ENCODE results near the gene VTI1A.

VTI1A gene

DNA sequence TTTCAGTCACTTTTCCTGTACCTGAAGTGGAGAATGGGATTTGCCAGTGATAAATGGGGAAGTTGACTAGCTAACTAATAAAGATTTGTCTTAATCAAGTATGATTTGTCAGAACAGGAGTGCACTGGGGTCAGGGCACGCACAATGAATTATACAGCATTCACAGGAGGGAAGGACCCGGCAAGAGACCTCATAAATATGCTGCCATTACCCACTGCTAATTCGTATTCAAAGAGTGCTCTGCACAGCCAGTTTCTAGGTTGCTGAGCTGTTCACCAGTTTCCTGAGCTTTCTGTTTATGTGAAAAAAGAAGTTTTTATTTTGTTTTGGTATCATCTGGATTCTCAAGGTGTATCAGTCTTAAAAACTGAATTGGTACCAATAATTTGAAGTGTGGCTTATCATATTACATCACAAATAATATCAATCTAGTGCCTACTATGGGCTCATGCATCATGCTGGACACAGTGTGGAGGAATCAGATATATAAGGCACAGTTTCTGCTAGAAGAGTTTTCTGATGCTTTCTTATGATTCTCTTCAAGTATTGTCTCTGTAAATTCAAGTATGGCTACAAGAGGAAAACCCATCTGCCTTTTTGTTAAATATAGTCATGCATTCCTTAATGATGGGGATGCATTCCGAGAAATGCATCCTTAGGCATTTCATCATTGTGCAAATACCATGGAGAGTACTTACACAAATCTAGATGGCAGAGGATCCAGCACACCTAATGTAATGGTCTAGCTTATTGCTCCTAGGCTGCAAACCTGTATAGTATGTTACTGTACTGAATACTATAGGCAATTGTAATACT, 202.2 kb downstream of the VTI1A start:
- DNase-seq, result no peak

DNA sequence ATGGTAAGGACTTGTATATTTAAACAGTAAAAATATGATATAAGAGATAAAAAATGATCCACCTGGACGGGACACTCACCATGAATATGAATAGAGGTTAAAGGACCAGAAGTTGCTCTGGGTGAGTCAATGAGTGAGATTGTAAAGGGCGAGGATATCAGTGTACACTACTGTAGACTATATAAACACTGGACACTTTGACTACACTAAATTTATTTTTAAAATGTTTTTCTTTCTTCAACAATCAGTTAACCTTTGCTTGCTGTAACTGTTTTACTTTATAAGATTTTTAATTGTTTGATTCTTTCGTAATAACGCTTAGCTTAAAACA, 202.8 kb downstream of the VTI1A start:
- no peak for DNase-seq

DNA sequence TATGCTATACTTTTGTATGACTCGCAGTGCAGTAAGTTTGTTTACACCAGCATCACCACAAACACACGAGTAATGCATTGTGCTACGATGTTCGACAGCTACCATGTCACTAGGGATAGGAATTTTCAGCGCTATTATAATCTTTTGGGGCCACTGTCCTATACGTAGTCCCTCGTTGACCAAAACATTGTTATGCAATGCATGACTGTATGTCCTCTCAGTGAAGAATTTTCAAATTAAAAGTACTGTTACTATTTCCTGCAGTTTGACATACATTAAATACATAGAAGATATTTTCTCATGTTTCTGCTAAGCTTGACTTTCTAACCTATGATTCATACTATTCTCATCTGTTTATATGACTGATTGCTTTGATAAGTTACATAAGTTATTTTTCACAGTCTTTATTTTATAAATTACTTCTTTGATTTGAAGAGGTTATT, 203.6 kb downstream of the VTI1A start:
- DNase-seq, result no peak

DNA sequence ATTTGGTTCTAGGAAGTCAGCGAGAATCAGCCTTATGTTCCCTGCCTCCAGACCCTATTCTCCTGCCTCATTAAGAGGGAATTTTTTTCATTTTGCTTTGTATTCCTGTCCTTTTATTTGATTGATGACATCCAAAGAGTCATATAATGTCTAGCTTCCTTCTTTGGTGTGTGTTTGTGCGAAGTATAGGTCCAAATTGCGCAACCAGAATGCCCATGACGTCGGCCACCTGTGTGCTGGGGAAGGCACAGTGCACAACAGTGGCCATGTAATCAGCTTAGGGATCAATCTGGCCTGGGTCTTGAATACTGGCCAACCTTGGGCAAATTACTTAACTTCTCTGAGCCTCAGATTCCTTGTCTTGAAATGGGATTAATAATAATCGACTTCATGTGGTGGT, 206.2 kb downstream of the VTI1A start:
- no peak for DNase-seq

DNA sequence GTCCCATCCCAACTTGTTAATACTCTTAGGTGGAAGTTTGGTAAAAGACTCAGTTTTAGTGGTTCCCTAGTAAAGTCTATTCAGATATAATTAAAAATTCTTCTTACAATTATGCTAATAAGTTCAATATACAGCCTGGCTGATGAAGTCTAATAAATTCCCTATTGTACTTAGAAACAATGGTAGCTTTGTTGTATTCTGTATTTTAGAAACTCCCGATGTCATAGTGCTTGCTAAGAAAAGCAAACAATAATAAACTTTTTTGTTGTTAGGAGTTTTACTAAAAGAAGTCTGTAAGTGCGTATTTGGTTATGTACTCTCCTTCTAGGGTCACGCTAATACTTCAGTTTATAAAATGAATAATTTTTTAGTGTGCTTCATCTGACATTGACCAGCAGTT, 206.8 kb downstream of the VTI1A start:
- DNase-seq, result no peak

DNA sequence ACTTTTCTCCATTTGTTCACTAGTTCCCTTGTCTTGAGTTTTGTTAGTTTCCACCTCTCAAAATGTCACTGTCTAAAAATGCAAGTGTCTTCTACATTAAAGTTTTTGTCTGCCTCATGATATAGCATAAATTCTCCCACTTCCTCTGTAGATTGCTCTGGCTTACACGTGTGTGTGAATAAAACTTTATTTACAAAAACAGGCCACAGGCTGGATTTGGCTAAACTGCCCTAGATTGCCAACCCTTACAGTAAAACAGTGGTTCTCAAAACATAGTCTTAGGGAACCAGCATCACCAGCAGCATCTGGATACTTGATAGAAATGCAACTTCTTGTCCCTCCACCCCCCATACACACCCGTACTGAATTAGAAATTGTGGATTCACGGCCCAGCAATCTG, 207.8 kb downstream of the VTI1A start:
- no peak for DNase-seq

DNA sequence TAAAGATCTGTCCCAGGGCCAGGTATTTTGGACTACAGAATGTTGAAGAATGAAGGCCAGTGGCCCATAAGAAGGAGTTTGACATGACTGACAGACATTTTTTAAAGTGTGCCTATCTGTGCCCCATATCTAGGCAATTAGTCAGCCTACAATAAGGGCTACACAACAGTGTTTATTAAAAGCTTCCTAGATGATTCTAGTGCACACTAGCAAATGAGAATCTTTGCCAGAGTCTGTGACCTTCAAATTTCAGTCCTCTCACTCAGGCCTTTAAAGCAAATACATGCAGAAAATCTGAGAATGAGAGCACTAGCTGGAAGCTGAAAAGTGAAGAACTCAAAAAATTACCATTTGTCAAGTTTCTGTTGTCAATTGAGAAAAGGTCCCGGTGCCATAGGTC, 208.7 kb downstream of the VTI1A start:
- DNase-seq, result no peak

DNA sequence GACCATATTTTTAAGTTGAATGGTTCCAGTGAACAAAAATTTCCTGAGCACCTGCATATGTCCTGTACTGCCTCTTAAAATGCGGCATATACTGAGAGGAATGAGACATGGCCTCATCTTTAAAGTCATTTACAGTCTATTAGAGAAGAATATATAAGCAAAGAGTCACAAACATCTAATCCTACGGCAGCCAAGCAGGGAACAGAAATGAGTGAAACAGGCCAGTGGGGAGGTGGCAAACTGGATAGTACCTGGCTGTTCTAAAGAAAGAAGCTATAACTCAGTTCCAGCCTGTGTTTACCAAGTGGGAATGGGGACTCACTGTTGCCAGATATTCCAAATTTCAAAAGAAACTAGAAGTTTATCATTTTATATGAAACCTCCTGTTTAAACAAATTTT, 211.4 kb downstream of the VTI1A start:
- no peak for DNase-seq

DNA sequence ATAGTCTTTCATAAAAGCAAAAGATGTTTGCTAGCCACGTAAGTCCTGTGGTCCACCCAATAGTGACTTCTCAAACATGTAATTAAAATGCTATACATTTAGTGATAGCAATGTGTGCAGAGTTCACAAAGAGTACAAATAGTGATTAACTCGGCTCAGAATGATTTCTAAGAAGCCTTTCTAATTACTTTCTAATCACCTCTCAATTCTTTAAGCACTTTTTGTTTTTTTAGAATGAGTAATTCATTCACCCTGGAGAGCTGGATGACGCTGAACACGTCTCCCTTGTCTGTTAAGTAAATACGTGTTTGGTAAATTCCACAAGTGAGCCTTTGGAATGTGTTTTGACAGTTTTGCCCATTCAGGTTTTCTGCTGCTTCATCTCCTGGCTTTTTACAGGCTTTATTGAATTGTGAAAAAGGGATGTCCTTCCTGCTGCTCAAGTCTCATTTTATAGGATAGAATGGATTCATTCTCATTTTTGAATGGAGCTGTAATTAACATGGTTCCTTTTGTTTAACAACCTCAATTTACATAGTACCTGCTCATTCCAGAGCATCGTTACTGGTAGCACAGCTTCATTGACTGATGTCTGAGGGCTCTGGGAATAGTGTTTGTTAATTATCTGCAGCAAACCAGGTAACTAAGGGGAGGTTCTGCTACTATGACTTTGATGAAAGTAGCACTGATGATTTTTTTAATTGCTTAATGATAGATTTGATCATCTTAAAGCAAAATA, 212.1 kb downstream of the VTI1A start:
- DNase-seq, result no peak

DNA sequence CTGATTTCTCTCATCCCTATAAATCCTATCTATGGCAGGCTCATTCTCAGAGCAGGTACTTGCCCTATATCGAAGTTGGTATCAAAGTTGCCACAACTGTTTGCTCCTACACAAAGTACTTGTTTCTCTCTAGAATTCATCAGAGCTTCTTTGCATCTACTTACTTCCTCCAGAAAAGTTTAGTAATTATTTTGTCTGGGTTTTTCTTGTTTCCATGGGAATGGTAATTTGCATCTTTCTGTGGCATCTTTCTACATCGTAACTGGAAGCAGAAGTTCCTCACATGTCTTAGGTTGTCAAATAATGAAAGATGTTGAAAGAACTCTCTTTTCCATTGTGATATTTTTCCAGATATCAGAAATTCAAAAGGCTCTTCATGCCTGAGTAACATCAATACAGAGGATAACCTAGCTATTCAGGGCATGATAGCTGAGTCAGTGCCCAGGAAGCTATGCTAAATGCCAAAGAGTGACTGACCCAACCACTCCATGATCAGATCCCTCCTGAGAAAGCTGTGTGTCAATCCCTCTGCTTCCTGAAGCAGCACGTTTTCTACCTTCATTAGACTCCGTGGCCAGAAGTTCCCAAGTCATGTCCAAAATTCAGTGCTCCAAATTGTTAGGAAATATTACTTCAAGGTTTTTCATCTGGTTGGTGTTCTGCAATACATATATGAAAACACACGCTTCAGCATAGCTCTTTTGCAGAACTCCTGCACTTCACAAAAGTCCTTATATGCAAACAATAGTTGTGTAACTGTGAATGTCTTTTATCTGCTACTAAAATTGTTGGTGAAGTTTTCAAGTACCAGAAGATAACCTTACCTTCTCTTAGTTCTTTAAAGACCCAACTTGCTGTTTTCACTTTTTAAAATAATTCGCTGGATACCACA, 216.5 kb downstream of the VTI1A start:
- no peak for DNase-seq

DNA sequence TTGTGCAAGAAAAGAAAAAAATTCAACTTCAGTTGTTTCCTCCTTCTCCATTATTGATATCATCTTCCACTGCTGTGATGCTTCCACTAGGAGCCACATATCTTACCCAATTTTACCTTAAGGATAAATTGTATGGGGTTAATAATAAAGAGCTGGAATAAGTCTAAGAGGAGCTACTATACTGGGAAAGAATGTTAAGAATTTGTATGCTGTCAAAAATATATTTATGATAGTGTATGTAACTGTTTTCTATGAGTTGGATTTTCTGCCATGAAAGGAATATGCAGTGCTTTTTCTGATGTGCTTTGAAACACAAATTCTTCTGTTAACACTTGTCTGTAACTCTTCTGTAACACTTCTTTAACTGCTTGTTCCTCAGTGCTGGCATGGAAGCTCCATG, 219.1 kb downstream of the VTI1A start:
- no peak for DNase-seq

DNA sequence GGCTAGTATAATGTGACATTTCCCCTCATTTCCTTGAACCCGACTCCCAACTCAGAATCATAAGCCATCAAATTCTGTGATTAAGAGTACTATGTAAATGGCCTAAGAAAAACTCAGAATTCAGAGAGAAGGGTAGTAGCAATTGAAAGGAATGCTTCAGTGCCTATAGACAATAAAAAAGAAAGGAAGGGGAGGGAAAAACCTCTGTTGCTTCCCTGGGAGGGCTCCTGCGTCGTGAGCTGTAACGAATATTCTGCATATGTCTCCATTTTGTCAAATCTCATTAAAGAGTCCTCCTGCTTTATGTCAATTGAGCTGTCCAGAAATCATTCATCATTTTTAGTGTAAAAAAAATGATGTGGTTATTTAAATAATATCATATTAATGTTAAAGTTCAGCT, 223.0 kb downstream of the VTI1A start:
- no peak for DNase-seq

DNA sequence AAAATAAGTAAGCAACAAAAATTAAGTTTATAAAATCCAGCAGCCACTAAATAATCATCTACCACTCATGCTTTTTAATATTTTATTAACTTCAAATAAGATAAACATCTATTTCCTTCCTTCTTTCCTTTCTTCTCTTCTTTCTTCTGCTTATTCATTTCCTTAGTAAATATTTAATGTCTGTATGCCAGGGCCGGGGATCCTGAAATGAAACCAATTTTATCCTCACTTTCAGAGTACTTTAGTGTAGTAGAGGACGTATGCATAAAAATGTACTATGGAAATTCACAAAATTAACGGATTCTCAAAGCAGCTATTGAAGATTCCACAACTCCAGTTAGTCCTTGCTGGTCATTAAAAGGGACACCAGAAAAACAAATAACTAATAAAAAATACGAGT, 224.7 kb downstream of the VTI1A start:
- DNase-seq, result no peak

DNA sequence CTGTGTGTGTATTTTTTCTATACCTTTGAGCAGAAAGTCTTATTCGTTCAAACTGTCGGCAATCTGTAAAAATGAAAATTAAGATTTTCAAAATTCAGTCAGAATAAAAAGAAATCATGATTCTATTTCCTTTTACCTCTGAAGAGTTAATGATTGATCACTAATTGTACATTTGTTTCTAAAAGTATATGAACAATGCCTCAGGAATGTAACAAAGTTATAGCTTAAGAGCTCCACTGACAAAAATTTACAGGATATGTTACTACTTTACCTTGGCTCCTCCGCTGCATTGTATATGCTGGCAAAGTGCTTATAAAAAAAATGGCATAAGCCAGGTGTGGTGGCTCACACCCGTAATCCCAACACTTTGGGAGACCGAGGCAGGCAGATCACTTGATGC, 225.7 kb downstream of the VTI1A start:
- no peak for DNase-seq

DNA sequence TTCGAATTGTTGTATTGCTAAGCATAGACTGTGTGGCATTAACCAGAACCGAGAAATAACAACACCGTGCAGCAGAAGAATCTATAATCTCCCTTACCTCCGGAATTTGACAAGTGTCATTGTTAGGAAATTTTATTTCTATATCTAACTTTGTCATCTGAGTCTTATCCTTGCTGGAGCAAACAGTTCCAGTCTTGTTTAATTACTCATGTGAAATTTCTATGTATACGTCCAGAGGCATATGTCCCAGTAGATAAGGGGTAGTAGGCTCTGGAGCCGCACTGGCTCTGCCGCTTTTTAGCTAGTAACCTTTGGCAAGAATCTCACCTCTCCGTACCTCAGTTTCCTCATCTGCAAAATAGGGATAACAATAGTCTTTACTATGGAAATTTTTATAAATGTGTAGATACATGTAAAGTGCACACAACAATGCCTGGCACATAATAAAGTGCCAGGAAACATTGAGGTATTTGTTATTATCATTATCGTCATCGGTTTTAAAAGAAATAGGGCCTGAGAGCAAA, 228.6 kb downstream of the VTI1A start:
- no peak for DNase-seq

DNA sequence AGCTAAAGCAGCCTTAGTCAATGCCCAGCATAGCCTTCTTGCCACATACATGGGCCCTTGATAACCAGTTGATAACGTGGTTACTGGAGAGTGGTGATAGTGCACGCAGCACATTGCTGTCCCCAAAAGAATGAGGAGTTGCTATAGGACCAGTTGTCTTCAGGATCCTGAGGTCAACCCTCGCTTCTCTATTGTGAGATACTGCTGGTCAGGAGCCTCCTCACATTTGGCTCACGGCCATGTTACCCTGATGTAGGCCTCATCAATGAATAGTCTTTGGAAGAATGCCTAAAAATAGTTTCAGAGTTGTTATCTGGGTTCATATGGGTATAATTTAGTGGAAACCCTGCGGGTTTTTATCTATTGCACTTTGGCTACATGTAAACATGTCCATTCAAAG, 230.7 kb downstream of the VTI1A start:
- DNase-seq, result no peak

DNA sequence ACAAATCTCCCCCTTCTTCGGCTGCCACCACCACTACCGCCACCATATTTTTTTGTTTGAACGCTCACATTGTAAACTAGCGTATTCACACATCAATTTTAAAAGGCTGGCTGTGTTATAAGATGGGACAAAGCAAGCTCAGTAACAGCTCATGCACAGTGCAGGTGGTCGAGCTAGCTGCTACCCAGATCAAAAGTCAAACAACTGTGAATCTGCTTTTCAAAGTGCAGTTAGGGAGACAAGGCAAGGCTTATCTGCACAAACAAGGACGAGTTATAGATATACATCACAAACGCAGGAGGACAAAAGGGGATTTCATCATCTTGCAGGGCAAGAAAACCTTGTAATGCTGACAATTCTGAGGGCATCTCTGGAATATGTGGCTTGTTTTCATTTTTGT, 231.6 kb downstream of the VTI1A start:
- DNase-seq, result no peak

DNA sequence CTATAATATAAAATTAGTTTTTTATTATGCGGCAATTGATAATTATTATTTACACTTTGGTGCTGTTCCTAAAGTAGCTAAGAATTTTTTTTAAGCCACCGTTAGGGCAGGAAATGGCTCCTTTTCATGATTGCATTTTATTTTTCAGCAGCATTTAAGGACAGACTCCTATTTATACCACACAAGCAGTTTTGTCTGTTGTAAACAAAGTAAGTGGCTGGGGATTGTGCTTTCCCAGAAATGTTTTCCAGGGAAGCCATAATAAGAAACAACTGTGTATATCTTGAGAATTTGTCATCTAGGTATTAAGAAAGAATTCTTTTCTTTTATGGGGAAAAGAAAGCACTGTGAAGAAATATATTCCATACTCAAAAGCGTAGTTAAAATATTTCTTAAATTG, 232.0 kb downstream of the VTI1A start:
- DNase-seq, result no peak

DNA sequence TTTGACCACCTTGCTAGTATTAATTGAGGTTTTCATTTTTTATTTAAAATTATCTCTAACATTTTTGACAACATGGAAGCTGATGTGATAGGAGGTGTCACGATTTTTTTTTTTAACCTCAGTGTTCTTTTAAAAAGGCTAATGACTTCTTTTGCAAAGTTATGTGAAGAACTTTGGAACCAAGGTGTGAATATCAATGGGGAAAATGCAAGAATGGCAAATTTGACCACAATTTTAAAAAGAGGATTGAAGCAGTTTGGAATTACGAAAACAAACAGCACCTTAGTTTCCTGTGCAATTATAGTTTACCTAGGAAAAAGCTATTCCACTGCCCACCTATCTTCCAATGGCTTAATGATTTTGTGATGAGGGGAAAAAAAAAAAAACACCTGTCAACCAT, 232.4 kb downstream of the VTI1A start:
- DNase-seq, result no peak

DNA sequence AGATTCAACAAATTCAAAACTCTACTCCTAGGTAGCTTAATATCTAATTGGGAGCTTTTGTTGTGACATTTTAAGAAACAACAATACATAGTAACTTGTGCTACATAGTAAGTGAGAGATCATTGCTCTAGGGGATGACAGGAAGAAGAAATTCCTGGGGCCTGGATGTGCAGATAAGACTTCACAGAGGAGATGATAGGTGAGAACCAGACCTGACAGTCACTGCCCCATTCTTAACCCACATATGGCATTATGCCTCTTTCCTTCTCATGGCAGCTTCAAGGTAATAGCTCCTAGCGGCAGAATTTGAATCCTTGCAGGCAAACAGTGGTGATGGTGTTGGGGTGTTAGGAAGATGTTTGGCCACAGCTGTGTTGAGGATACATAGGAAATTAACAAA, 233.6 kb downstream of the VTI1A start:
- DNase-seq, result no peak

DNA sequence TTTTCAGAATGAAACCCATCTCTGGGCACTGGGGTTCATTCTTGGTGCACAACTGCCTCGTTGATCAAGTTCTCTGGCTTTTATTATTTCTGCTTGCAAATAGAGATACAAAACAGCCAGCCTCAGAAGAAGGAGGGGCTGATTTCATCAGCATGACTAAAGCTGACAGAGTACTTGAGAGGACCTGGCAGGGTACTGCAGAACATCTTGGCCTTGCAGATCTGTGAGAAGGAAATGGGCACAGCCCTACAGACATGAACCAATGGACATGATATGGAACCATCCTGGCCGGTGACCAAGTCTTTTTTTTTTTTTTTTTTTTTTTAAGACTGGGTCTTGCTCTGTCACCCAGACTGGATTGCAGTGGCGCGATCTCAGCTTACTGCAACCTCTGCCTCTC, 240.6 kb downstream of the VTI1A start:
- DNase-seq, result no peak

DNA sequence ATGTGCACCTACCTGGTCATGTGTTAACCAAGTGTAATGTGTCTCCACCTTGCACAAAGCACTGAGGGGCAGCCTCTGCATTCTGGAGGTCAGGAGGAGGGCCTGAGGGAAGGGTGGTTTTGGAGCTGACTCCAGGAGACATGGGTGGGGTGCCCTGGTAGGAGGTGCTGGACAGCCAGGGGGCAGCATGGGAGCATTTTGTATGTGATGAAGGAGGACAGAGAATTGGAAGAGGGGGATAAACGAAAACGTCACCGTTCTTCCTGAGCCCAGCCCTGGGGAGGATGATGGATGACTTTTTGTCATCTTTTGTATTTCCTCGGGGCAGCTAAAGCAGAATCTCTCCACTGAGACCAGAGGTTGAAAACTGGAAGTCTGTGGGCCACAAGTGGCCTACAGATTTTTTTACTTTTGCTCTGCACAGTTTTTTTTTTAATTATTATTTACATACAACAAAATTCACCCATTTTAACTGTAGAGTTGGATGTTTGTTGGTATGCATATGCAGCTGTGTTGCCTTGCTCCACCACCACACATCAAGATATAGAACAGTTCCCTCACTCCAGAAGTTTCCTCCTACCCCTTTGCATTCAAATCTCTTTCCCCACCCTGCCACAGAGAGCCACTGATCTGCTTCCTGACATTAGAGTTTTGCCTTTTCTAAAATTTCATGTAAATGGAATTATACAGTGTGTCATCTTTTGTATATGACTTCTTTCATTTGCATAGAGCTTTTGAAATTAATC, 242.5 kb downstream of the VTI1A start:
- DNase-seq, result no peak

DNA sequence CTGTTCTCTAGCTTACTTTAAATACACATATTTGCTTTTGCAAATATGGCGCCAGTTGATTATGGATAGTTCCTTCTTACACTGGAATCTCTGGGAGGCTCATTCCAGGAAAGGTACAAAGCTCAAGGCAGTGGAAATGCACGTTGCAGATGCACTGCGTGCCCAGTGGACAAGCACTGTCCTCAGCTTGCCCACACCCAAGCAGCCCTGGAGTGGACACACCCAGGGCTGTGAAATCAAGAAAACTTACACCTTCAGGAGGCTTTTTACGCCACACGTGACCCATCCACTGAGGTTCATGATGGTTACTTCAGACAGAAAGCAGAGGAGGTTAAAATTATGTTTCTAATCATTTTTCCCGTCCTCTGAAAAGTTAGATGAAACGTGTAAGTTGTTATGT, 248.5 kb downstream of the VTI1A start:
- DNase-seq, result no peak
